ENCODE data around the gene PSRC1. TPM values are rescaled to one million over a fixed set of nuclear protein-coding genes. Genes with fewer than 3 reads are reported as not detected.
A peak's percentile ranks its signal among the peaks of the same experiment; 100 is the strongest.

PSRC1 gene
- total RNA-seq, 1 experiment from 2014 or later = 75.0 TPM

- no TSS peak for BruUV-seq (replicated peaks)
- no peaks in the 10 kb centered on the region for H3K9me3 ChIP-seq (ENCODE audit: low read depth, low read length, poor library complexity, severe bottlenecking)
- H3K27me3 ChIP-seq (replicated peaks; ENCODE audit: insufficient read depth, low read depth, low read length, poor library complexity) = no peaks in the 10 kb centered on the region
- POLR2A ChIA-PET (ENCODE audit: low non-redundant PET) = no interaction called here
- DNase-seq (ENCODE audit: low spot score) = no peak
- H3K4me1 ChIP-seq (ENCODE audit: insufficient read depth, low read length, poor library complexity, severe bottlenecking) = peaks cover 27% of the 10 kb centered on the region
- peak overlapping the region; percentile 62 for H3K4me3 ChIP-seq (ENCODE audit: low read depth, low read length, poor library complexity, severe bottlenecking)
- no peaks in the 10 kb centered on the region for H3K36me3 ChIP-seq (ENCODE audit: insufficient read depth, low read length, poor library complexity, severe bottlenecking)
- intact Hi-C loops (cut with micrococcal nuclease; ENCODE audit: unreplicated experiment) = loop anchor here (1.0 kb wide), 1 partner anchor 10 kb away; no protein-coding TSS in a partner anchor
- peak overlapping the region; percentile 40 for H3K27ac ChIP-seq (ENCODE audit: low read depth, low read length, poor library complexity, severe bottlenecking)
- CTCF ChIA-PET = interaction anchor here (2.0 kb wide), 1 partner anchor 10 kb away, joined by 7 read pairs; no protein-coding TSS in a partner anchor
- no peak for TF ChIP-seq EZH2 (IDR thresholded peaks at IDR 0.05; ENCODE audit: borderline replicate concordance, low read depth, low read length, poor library complexity, severe bottlenecking)
- no peak for TF ChIP-seq CTCF (conservative IDR thresholded peaks at IDR 0.05; ENCODE audit: low read depth, low read length)
Observed at GRCh38 chr1:109249654-109250401, 33.1 kb downstream of the PSRC1 start.

GRCh38 chr1:109248797-109249629 is 33.9 kb downstream of the PSRC1 start, which contains the start of gene CELSR2:
TSS of gene CELSR2 (plus strand) at chr1:109249539. CDS start at chr1:109250080, 541 bp downstream.
- Histone ChIP-seq H3K27ac (ENCODE audit: low read depth, low read length, poor library complexity, severe bottlenecking) (peak within 1 kb of the TSS; percentile 40), H3K4me1 (ENCODE audit: insufficient read depth, low read length, poor library complexity, severe bottlenecking) (peaks cover 19% of the 10 kb centered on the region)
- CTCF ChIA-PET = interaction anchor here (2.0 kb wide), 1 partner anchor 10 kb away, joined by 7 read pairs; no protein-coding TSS in a partner anchor

More at GRCh38 chr1:109248797-109249629, 33.9 kb downstream of the PSRC1 start, which contains the start of gene CELSR2:
- no peaks in the 10 kb centered on the region for H3K9me3 ChIP-seq (ENCODE audit: low read depth, low read length, poor library complexity, severe bottlenecking)
- POLR2A ChIA-PET (ENCODE audit: low non-redundant PET) = no interaction called here
- intact Hi-C loops (cut with micrococcal nuclease; ENCODE audit: unreplicated experiment) = loop anchor here (1.0 kb wide), 1 partner anchor 9 kb away; no protein-coding TSS in a partner anchor
- no TSS peak for BruUV-seq (replicated peaks)
- TF ChIP-seq EZH2 (IDR thresholded peaks at IDR 0.05; ENCODE audit: borderline replicate concordance, low read depth, low read length, poor library complexity, severe bottlenecking) (no peak), CTCF (conservative IDR thresholded peaks at IDR 0.05; ENCODE audit: low read depth, low read length) (no peak)
- H3K36me3 ChIP-seq (ENCODE audit: insufficient read depth, low read length, poor library complexity, severe bottlenecking) = no peaks in the 10 kb centered on the region
- no peaks in the 10 kb centered on the region for H3K27me3 ChIP-seq (replicated peaks; ENCODE audit: insufficient read depth, low read depth, low read length, poor library complexity)
- peak within 1 kb of the TSS; percentile 62 for H3K4me3 ChIP-seq (ENCODE audit: low read depth, low read length, poor library complexity, severe bottlenecking)
- DNase-seq (ENCODE audit: low spot score) = peak; percentile 90
